ENCODE measurements around the gene EFL1. TPM values are rescaled to one million over a fixed set of nuclear protein-coding genes. Genes with fewer than 3 reads are reported as not detected.

EFL1 gene
- total RNA-seq, 2 experiments from 2014 or later, result 15.8 to 18.6 TPM

DNA sequence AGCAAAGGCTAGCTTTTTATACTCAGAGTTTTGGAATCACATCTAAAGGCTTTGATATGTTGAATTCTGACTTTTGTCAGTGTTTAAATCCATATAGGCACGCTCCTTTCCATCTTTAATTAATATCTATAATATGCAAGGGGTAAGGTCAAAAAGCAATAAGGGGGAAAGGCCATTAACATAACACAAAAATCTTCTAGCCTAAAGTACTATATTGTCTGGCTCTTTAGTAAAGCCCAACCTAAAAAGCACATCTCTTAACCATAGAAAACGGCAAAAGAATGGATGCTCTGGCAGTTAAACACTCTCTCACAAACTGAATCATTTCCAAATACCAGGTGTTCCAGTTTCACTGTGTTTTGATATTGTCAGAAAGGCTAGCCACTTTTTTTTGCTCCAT lies 76.4 kb downstream of the EFL1 start:
- no peaks in the 10 kb centered on the region for H3K9me3 Mint-ChIP-seq
- no peaks in the 10 kb centered on the region for H3K4me1 Mint-ChIP-seq (ENCODE audit: low read depth)
- H3K4me3 Mint-ChIP-seq, result no peak overlapping the region
- no peak overlapping the region for H3K27ac Mint-ChIP-seq
- no peak for DNase-seq
- H3K27me3 Mint-ChIP-seq (ENCODE audit: low read depth), result no peaks in the 10 kb centered on the region
- intact Hi-C loops (cut with micrococcal nuclease), result no loop called here
- CTCF ChIA-PET, result no interaction called here
- H3K36me3 Mint-ChIP-seq (ENCODE audit: low read depth), result peaks cover 4% of the 10 kb centered on the region

DNA sequence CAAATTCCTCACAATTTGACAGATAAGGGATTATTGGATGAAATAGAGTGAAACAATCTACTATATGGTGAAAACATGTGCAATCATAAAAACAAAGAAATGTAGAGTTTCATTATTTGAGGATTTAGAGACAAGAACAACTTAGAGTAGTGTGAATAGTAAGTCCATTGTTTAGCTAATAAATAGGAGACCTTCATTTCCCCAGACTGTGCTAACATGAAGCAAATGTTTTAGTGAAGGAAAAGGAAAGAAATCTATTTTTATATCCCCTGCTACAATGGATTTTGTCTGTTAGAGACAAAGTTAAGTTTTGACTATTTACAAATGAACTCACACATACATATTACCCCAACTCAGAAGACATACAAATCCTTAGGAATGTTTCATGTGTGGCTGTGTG lies 77.8 kb downstream of the EFL1 start:
- no peaks in the 10 kb centered on the region for H3K9me3 Mint-ChIP-seq
- no peak overlapping the region for H3K4me3 Mint-ChIP-seq
- intact Hi-C loops (cut with micrococcal nuclease), result no loop called here
- H3K36me3 Mint-ChIP-seq (ENCODE audit: low read depth), result no peaks in the 10 kb centered on the region
- no peaks in the 10 kb centered on the region for H3K27me3 Mint-ChIP-seq (ENCODE audit: low read depth)
- no peak overlapping the region for H3K27ac Mint-ChIP-seq
- H3K4me1 Mint-ChIP-seq (ENCODE audit: low read depth), result no peaks in the 10 kb centered on the region
- CTCF ChIA-PET, result no interaction called here
- DNase-seq, result no peak

DNA sequence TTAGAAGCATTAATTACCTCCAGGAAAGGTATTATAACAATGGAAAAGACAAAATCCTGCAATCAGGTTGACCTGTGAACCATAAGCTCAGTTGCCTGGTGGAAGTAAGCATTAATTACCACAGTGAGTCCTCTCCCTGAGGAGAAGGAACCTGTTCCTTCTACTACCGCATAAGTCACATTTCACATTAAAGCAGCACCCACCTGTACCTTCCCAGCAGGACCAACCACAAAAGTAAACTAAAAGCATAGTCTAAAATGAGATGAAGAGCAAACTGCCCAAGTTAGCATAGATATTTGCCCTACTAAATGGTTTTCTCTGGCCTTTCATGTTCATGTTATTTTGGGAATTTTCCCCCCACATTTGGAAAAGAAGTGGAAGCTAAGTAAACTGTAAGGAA lies 78.2 kb downstream of the EFL1 start:
- DNase-seq, result no peak
- H3K27me3 Mint-ChIP-seq (ENCODE audit: low read depth), result no peaks in the 10 kb centered on the region
- H3K9me3 Mint-ChIP-seq, result no peaks in the 10 kb centered on the region
- H3K4me1 Mint-ChIP-seq (ENCODE audit: low read depth), result no peaks in the 10 kb centered on the region
- H3K27ac Mint-ChIP-seq, result no peak overlapping the region
- H3K36me3 Mint-ChIP-seq (ENCODE audit: low read depth), result no peaks in the 10 kb centered on the region
- CTCF ChIA-PET, result no interaction called here
- intact Hi-C loops (cut with micrococcal nuclease), result no loop called here
- no peak overlapping the region for H3K4me3 Mint-ChIP-seq

DNA sequence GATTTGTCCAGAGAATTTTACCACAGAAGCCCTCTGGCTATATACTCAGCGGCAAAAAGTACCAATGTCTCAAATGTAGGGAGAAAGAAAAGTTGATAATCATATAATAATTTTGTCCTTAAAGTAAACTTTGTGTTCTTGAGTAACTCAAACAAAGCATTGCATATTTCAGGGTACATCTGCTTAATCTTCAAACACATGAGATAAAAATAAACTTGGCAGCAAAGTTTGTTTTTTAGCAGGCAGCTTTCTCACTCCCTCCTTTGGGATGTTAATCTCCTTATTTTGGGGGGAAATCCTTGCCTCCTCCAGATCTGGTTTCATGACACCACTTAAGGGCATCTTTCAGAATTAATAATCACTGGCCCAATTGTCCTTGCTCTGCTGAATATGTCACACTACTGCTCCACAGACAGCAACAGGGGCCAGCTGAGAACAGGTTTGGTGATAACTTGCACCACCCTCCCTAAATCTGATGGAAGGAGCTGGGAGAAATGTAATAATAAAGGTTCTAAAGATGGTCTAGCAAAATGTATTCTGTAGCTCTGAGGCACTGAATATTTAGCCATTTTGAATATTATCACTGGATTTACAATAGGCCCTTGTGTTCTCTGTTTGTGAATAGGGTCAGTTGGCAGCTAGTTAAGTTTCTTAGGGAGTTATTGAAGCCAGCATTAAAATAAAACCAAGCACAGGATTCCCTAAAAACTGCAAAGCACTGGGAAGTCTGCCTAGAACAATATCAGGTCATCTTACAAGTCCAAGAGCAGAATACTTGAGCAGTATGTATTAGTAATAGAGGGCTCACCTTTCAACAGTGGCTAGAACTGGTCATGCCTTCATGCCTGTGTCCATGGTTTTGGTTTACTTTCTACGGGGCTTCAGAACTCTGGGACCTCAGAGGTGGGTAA lies 79.2 kb downstream of the EFL1 start:
- CTCF ChIA-PET, result no interaction called here
- Mint-ChIP-seq H3K9me3 (no peaks in the 10 kb centered on the region), H3K4me1 (ENCODE audit: low read depth) (no peaks in the 10 kb centered on the region), H3K27ac (no peak overlapping the region), H3K4me3 (no peak overlapping the region), H3K36me3 (ENCODE audit: low read depth) (no peaks in the 10 kb centered on the region), H3K27me3 (ENCODE audit: low read depth) (no peaks in the 10 kb centered on the region)
- intact Hi-C loops (cut with micrococcal nuclease), result no loop called here
- DNase-seq, result no peak

DNA sequence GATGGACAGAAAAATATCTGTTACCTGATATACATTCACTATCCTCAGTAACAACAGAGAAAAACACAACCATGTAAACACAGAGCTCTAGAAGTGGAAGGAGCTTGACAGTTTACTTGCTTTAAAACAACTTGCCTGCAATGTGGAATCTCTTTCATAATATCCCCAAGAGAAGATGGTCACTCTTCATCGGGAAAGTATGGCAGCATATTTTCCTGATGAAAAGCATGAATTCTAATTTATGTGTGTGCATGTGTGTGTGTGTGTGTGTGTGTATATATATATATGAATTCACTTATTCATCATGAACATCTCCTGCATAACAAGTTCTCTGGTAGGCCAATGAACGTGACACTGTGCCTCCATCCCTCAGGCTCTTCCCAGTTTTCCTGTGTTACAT lies 81.2 kb downstream of the EFL1 start:
- no peaks in the 10 kb centered on the region for H3K27me3 Mint-ChIP-seq (ENCODE audit: low read depth)
- no peaks in the 10 kb centered on the region for H3K4me1 Mint-ChIP-seq (ENCODE audit: low read depth)
- DNase-seq, result no peak
- intact Hi-C loops (cut with micrococcal nuclease), result no loop called here
- CTCF ChIA-PET, result no interaction called here
- no peaks in the 10 kb centered on the region for H3K36me3 Mint-ChIP-seq (ENCODE audit: low read depth)
- H3K9me3 Mint-ChIP-seq, result no peaks in the 10 kb centered on the region
- H3K4me3 Mint-ChIP-seq, result no peak overlapping the region
- no peak overlapping the region for H3K27ac Mint-ChIP-seq

DNA sequence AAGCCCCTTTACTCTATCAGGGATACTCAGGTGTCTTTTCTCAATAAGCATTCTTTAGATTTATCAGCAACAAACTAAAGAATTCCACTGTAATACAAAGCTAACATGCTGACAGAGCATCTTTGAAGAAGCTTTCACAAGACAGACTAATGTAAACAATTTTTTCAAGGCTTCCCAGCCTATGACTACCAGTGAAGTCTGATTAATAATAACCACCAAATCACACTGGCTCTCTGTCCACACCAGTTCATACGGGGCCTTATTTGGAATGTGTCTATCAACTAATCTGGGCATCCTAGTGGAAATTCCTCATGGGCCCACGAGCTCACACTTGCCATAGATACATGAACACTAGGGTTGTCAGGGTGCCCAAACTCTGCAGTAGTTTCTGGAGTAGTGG lies 84.5 kb downstream of the EFL1 start:
- intact Hi-C loops (cut with micrococcal nuclease), result no loop called here
- Mint-ChIP-seq H3K9me3 (no peaks in the 10 kb centered on the region), H3K36me3 (ENCODE audit: low read depth) (no peaks in the 10 kb centered on the region), H3K27me3 (ENCODE audit: low read depth) (no peaks in the 10 kb centered on the region), H3K4me3 (no peak overlapping the region), H3K27ac (no peak overlapping the region), H3K4me1 (ENCODE audit: low read depth) (no peaks in the 10 kb centered on the region)
- CTCF ChIA-PET, result interaction anchor here (0.5 kb wide), 1 partner anchor 10 kb away, joined by 3 read pairs; no protein-coding TSS in a partner anchor
- no peak for DNase-seq

DNA sequence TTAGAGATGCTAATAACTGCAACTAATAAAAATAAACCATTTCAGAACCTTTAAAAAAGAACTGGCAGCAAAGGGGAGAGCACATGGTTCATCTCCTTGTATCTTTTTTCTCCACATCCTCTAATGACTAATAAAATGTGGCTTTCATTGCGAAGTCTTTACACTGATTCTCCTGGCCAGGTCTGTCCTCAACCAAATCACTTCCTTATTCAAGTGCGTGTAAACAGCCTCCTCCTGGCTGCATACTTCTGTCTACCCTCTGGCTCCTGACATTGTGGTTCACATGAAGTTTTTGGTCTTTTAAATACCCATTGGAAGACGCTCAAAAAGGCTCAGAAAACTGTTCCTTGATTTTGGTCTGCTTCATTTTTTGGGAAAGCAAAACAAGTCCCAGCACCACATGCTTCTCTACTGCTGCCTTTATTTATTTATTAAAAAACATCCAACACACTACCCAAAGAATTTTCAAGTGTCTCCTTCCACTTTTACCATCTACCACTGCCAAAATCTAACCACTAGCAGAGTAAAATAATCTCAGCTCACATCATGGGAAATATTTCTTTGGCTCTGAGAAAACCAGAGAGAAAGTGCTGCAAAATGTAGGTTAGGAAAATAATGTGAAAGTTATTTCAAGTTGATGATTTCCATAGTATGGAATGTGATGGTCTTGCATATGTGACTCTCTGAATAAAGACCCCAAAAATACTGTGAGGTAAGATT lies 85.1 kb downstream of the EFL1 start:
- no peak overlapping the region for H3K27ac Mint-ChIP-seq
- H3K4me1 Mint-ChIP-seq (ENCODE audit: low read depth), result no peaks in the 10 kb centered on the region
- DNase-seq, result no peak
- H3K9me3 Mint-ChIP-seq, result no peaks in the 10 kb centered on the region
- CTCF ChIA-PET, result no interaction called here
- H3K4me3 Mint-ChIP-seq, result no peak overlapping the region
- intact Hi-C loops (cut with micrococcal nuclease), result no loop called here
- H3K27me3 Mint-ChIP-seq (ENCODE audit: low read depth), result no peaks in the 10 kb centered on the region
- H3K36me3 Mint-ChIP-seq (ENCODE audit: low read depth), result no peaks in the 10 kb centered on the region

- H3K4me3 Mint-ChIP-seq, result no peak overlapping the region
- H3K4me1 Mint-ChIP-seq (ENCODE audit: low read depth), result no peaks in the 10 kb centered on the region
- H3K27me3 Mint-ChIP-seq (ENCODE audit: low read depth), result no peaks in the 10 kb centered on the region
- no peak for DNase-seq
- H3K9me3 Mint-ChIP-seq, result no peaks in the 10 kb centered on the region
- CTCF ChIA-PET, result no interaction called here
- intact Hi-C loops (cut with micrococcal nuclease), result no loop called here
- no peaks in the 10 kb centered on the region for H3K36me3 Mint-ChIP-seq (ENCODE audit: low read depth)
- no peak overlapping the region for H3K27ac Mint-ChIP-seq
Measured at GRCh38 chr15:82176542-82176941, 86.0 kb downstream of the EFL1 start.

- H3K4me1 Mint-ChIP-seq (ENCODE audit: low read depth), result peaks cover 2% of the 10 kb centered on the region
- no peaks in the 10 kb centered on the region for H3K9me3 Mint-ChIP-seq
- CTCF ChIA-PET, result no interaction called here
- intact Hi-C loops (cut with micrococcal nuclease), result no loop called here
- H3K4me3 Mint-ChIP-seq, result no peak overlapping the region
- no peak for DNase-seq
- H3K36me3 Mint-ChIP-seq (ENCODE audit: low read depth), result peaks cover 2% of the 10 kb centered on the region
- no peak overlapping the region for H3K27ac Mint-ChIP-seq
- no peaks in the 10 kb centered on the region for H3K27me3 Mint-ChIP-seq (ENCODE audit: low read depth)
Measured at GRCh38 chr15:82174471-82175235, 87.9 kb downstream of the EFL1 start.

DNA sequence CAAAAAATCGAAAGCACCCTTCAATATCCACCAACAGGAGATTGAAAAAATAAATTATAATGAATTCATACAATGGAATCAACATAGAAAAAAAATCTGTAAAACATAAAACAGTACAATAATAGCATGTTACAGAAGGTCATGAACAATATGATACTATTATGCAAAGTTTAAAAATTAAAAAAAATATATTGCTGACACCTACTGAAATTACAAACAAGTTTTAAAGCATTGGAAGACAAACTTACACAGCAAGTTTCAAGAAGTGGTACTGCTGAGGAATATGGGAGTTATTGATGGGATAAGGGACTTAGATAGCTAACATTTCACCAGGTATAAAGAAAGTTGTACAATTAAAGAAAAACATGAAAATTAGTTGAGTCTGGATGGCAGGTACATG lies 89.4 kb downstream of the EFL1 start:
- no peak for DNase-seq
- peaks cover 3% of the 10 kb centered on the region for H3K4me1 Mint-ChIP-seq (ENCODE audit: low read depth)
- intact Hi-C loops (cut with micrococcal nuclease), result no loop called here
- peaks cover 9% of the 10 kb centered on the region for H3K36me3 Mint-ChIP-seq (ENCODE audit: low read depth)
- CTCF ChIA-PET, result interaction anchor here (0.6 kb wide), 1 partner anchor 18 kb away, joined by 3 read pairs; no protein-coding TSS in a partner anchor
- no peak overlapping the region for H3K27ac Mint-ChIP-seq
- no peak overlapping the region for H3K4me3 Mint-ChIP-seq
- H3K9me3 Mint-ChIP-seq, result no peaks in the 10 kb centered on the region
- H3K27me3 Mint-ChIP-seq (ENCODE audit: low read depth), result no peaks in the 10 kb centered on the region

GRCh38 chr15:82172506-82172905 lies 90.0 kb downstream of the EFL1 start:
- no peak for DNase-seq
- Mint-ChIP-seq H3K4me1 (ENCODE audit: low read depth) (peaks cover 3% of the 10 kb centered on the region), H3K36me3 (ENCODE audit: low read depth) (peaks cover 9% of the 10 kb centered on the region), H3K9me3 (no peaks in the 10 kb centered on the region), H3K27me3 (ENCODE audit: low read depth) (no peaks in the 10 kb centered on the region), H3K4me3 (no peak overlapping the region), H3K27ac (no peak overlapping the region)
- CTCF ChIA-PET, result interaction anchor here (0.6 kb wide), 1 partner anchor 18 kb away, joined by 3 read pairs; no protein-coding TSS in a partner anchor
- intact Hi-C loops (cut with micrococcal nuclease), result no loop called here

GRCh38 chr15:82168757-82169156 lies 93.8 kb downstream of the EFL1 start:
- intact Hi-C loops (cut with micrococcal nuclease), result no loop called here
- no peak for DNase-seq
- Mint-ChIP-seq H3K4me3 (no peak overlapping the region), H3K4me1 (ENCODE audit: low read depth) (peaks cover 8% of the 10 kb centered on the region), H3K27ac (no peak overlapping the region), H3K36me3 (ENCODE audit: low read depth) (peaks cover 13% of the 10 kb centered on the region), H3K27me3 (ENCODE audit: low read depth) (no peaks in the 10 kb centered on the region), H3K9me3 (no peaks in the 10 kb centered on the region)
- CTCF ChIA-PET, result interaction anchor here (1.2 kb wide), 1 partner anchor 29 kb away, joined by 3 read pairs; no protein-coding TSS in a partner anchor
